Measurements from ENCODE around the gene BRD4. TPM values are rescaled to one million over a fixed set of nuclear protein-coding genes. Genes with fewer than 3 reads are reported as not detected.

BRD4 gene
- total and polyA plus RNA-seq, 2 donors (not counting 3 experiments of a cell fraction or from before 2014, with no cell fraction given), result 14.9 to 125 TPM

- ChIA-PET CTCF (no interaction called here), POLR2A (no interaction called here)
- H3K4me2 ChIP-seq (ENCODE audit: insufficient read depth, low read length), result no peak overlapping the region
- H3K36me3 ChIP-seq (ENCODE audit: control insufficient read depth in 2 of 2, extremely low read depth in 1 of 2, insufficient read depth in 2 of 2, low read length in 2 of 2), result no peaks in the 10 kb centered on the region
- TF ChIP-seq POLR2A (IDR thresholded peaks at IDR 0.05; ENCODE audit: low read depth, low read length) (no peak), MAX (IDR thresholded peaks at IDR 0.05; ENCODE audit: insufficient read depth, insufficient read length) (no peak), CTCF (IDR thresholded peaks at IDR 0.05; ENCODE audit: extremely low read depth in 1 of 2, insufficient read depth in 1 of 2, low read depth in 1 of 2, low read length in 2 of 2) (no peak)
- dilution Hi-C loops (cut with MboI; ENCODE audit: extremely low pct_ligation_motif_present, low sequenced_read_pairs), result no loop called here
- H3K4me1 ChIP-seq (ENCODE audit: control insufficient read depth, extremely low read depth, insufficient read depth, low read length), result no peaks in the 10 kb centered on the region
- no peak overlapping the region for H3K4me3 ChIP-seq (replicated peaks in 1 of 3; ENCODE audit: insufficient read depth in 1 of 3, low read depth in 1 of 3, low read length in 3 of 3)
- no peaks in the 10 kb centered on the region for H3K9me1 ChIP-seq (replicated peaks; ENCODE audit: control insufficient read depth, extremely low read depth, insufficient read depth, low read length)
- H3K9me3 ChIP-seq (replicated peaks; ENCODE audit: control insufficient read depth, insufficient read depth, low read length), result no peaks in the 10 kb centered on the region
- H3K79me2 ChIP-seq (ENCODE audit: control insufficient read depth, insufficient read depth, low read length), result no peaks in the 10 kb centered on the region
- no peaks in the 10 kb centered on the region for H4K20me1 ChIP-seq (replicated peaks; ENCODE audit: control insufficient read depth, extremely low read depth, insufficient read depth, low read length)
- no peak for FAIRE-seq
- H2AFZ ChIP-seq (ENCODE audit: low read depth, low read length), result no peak overlapping the region
- intact Hi-C loops (cut with micrococcal nuclease), result no loop called here
- H3K27me3 ChIP-seq (ENCODE audit: control insufficient read depth in 2 of 2, insufficient read depth in 2 of 2, low read length in 2 of 2), result no peaks in the 10 kb centered on the region
- no peak for DNase-seq (ENCODE audit: low read depth, low spot score)
- BruUV-seq (replicated peaks), result no TSS peak
- H3K27ac ChIP-seq (ENCODE audit: insufficient read depth, low read depth, low read length), result no peak overlapping the region
- H3K9ac ChIP-seq (replicated peaks; ENCODE audit: extremely low read depth, insufficient read depth, low read length), result no peak overlapping the region
These were observed 116.0 kb downstream of the BRD4 start for GRCh38 chr19:15216363-15216762.

- Histone ChIP-seq H3K36me3 (ENCODE audit: control insufficient read depth in 2 of 2, extremely low read depth in 1 of 2, insufficient read depth in 2 of 2, low read length in 2 of 2) (no peaks in the 10 kb centered on the region), H3K4me2 (ENCODE audit: insufficient read depth, low read length) (no peak overlapping the region), H3K27ac (ENCODE audit: insufficient read depth, low read depth, low read length) (no peak overlapping the region), H3K9me1 (replicated peaks; ENCODE audit: control insufficient read depth, extremely low read depth, insufficient read depth, low read length) (no peaks in the 10 kb centered on the region), H3K9ac (replicated peaks; ENCODE audit: extremely low read depth, insufficient read depth, low read length) (no peak overlapping the region), H4K20me1 (replicated peaks; ENCODE audit: control insufficient read depth, extremely low read depth, insufficient read depth, low read length) (no peaks in the 10 kb centered on the region), H3K27me3 (ENCODE audit: control insufficient read depth in 2 of 2, insufficient read depth in 2 of 2, low read length in 2 of 2) (no peaks in the 10 kb centered on the region), H2AFZ (ENCODE audit: low read depth, low read length) (no peak overlapping the region), H3K4me3 (replicated peaks in 1 of 3; ENCODE audit: insufficient read depth in 1 of 3, low read depth in 1 of 3, low read length in 3 of 3) (no peak overlapping the region), H3K4me1 (ENCODE audit: control insufficient read depth, extremely low read depth, insufficient read depth, low read length) (no peaks in the 10 kb centered on the region), H3K9me3 (replicated peaks; ENCODE audit: control insufficient read depth, insufficient read depth, low read length) (no peaks in the 10 kb centered on the region), H3K79me2 (ENCODE audit: control insufficient read depth, insufficient read depth, low read length) (no peaks in the 10 kb centered on the region)
- CTCF ChIA-PET, result interaction anchor here (1.5 kb wide), 1 partner anchor 18 kb away, joined by 4 read pairs; no protein-coding TSS in a partner anchor
- intact Hi-C loops (cut with micrococcal nuclease) (no loop called here), dilution Hi-C loops (cut with MboI; ENCODE audit: extremely low pct_ligation_motif_present, low sequenced_read_pairs) (no loop called here)
- DNase-seq (ENCODE audit: low read depth, low spot score), result no peak
- TF ChIP-seq MYC (IDR thresholded peaks at IDR 0.05; ENCODE audit: low read depth, low read length) (no peak), CTCF (IDR thresholded peaks at IDR 0.05; ENCODE audit: extremely low read depth in 1 of 2, insufficient read depth in 1 of 2, low read depth in 1 of 2, low read length in 2 of 2) (no peak), FOS (IDR thresholded peaks at IDR 0.05; ENCODE audit: borderline replicate concordance, insufficient read depth, low read length) (no peak), MAX (IDR thresholded peaks at IDR 0.05; ENCODE audit: insufficient read depth, insufficient read length) (no peak), POLR2AphosphoS5 (IDR thresholded peaks at IDR 0.05; ENCODE audit: insufficient read depth, low read depth, low read length) (no peak), POLR2A (IDR thresholded peaks at IDR 0.05; ENCODE audit: low read depth, low read length) (no peak), EZH2 (IDR thresholded peaks at IDR 0.05; ENCODE audit: borderline replicate concordance, low read depth, low read length, severe bottlenecking) (no peak)
- FAIRE-seq, result no peak
- no TSS peak for BruUV-seq (replicated peaks)
- POLR2A ChIA-PET, result no interaction called here
These were observed 118.5 kb downstream of the BRD4 start for GRCh38 chr19:15213715-15214381.
